SK-N-SH treated with all-trans-retinoic acid at 6 μM for 48 hours (cell line): ENCODE results near the gene LAMA1.

ENCODE experiments used
- ATAC-seq: fragments of 200-7000 bp; cut with Tn5 transposase; 3 replicates; pipeline ENCODE4 v1.9.1; 2020; ENCODE audit warnings: mild to moderate bottlenecking, moderate library complexity
- ARNTL ChIP-seq: fragments of 450-650 bp; formaldehyde crosslinking; IDR thresholded peaks from 2 replicates; pipeline ENCODE4 v1.5.0; 2020; ENCODE audit warnings: low read depth, mild to moderate bottlenecking, moderate library complexity, borderline replicate concordance
- BACH2 ChIP-seq: fragments of 250-450 bp; sonication (Bioruptor Pico); IDR thresholded peaks from 2 replicates; pipeline ENCODE4 v1.9.0; 2021; ENCODE audit warnings: mild to moderate bottlenecking, borderline replicate concordance
- CSDC2 ChIP-seq: fragments of 250-450 bp; sonication (Bioruptor Pico); IDR thresholded peaks from 2 replicates; pipeline ENCODE4 v1.5.0; 2020; ENCODE audit warnings: mild to moderate bottlenecking, moderate library complexity
- GLIS3 ChIP-seq: fragments of 250-450 bp; sonication (Bioruptor Pico); IDR thresholded peaks from 2 replicates; pipeline ENCODE4 v1.5.0; 2020; ENCODE audit warnings: mild to moderate bottlenecking, moderate library complexity
- ISL1 ChIP-seq: fragments of 250-450 bp; sonication (Bioruptor Pico); IDR thresholded peaks from 2 replicates; pipeline ENCODE4 v2.1.2; 2022; ENCODE audit warnings: mild to moderate bottlenecking, moderate library complexity
- OSR1 ChIP-seq: fragments of 250-450 bp; sonication (Bioruptor Pico); IDR thresholded peaks from 2 replicates; pipeline ENCODE4 v1.8.0; 2022; ENCODE audit warnings: moderate library complexity, mild to moderate bottlenecking, inconsistent platforms
- PPARA ChIP-seq: fragments of 250-450 bp; sonication (Bioruptor Pico); IDR thresholded peaks from 2 replicates; pipeline ENCODE4 v1.5.0; 2020; ENCODE audit warnings: mild to moderate bottlenecking, borderline replicate concordance
- SNAI2 ChIP-seq: fragments of 250-450 bp; sonication (Bioruptor Pico); IDR thresholded peaks from 2 replicates; pipeline ENCODE4 v1.5.0; 2020; ENCODE audit warnings: mild to moderate bottlenecking, moderate library complexity
- TCF4 ChIP-seq: fragments of 250-450 bp; sonication (Bioruptor Pico); IDR thresholded peaks from 2 replicates; pipeline ENCODE4 v1.8.0; 2021; ENCODE audit warnings: mild to moderate bottlenecking, moderate library complexity, borderline replicate concordance
- ZC3H10 ChIP-seq: fragments of 250-450 bp; sonication (Bioruptor Pico); IDR thresholded peaks from 2 replicates; pipeline ENCODE4 v1.5.1; 2021; ENCODE audit warnings: mild to moderate bottlenecking, moderate library complexity
- ZFP3 ChIP-seq: fragments of 250-450 bp; sonication (Bioruptor Pico); IDR thresholded peaks from 2 replicates; pipeline ENCODE4 v1.5.0; 2020; ENCODE audit warnings: mild to moderate bottlenecking, moderate library complexity
- ZNF565 ChIP-seq: fragments of 450-650 bp; formaldehyde crosslinking; conservative IDR thresholded peaks from 2 replicates; pipeline ENCODE4 v1.5.0; 2020; ENCODE audit warnings: low read depth, mild to moderate bottlenecking, moderate library complexity
- ZNF70 ChIP-seq: fragments of 450-650 bp; formaldehyde crosslinking; IDR thresholded peaks from 2 replicates; pipeline ENCODE4 v1.5.0; 2020; ENCODE audit warnings: mild to moderate bottlenecking, moderate library complexity
- ZNF8 ChIP-seq: fragments of 450-650 bp; formaldehyde crosslinking; IDR thresholded peaks from 2 replicates; pipeline ENCODE4 v1.5.0; 2020; ENCODE audit warnings: mild to moderate bottlenecking, moderate library complexity
- TF ChIP-seq, protein P1 (sequence below): fragments of 250-450 bp; sonication (Bioruptor Pico); IDR thresholded peaks from 2 replicates; pipeline ENCODE4 v1.5.0; 2020; ENCODE audit warnings: mild to moderate bottlenecking, moderate library complexity
- TF ChIP-seq, protein P2 (sequence below): fragments of 250-450 bp; sonication (Bioruptor Pico); IDR thresholded peaks from 2 replicates; pipeline ENCODE4 v1.8.0; 2020; ENCODE audit warnings: mild to moderate bottlenecking, moderate library complexity, borderline replicate concordance
- TF ChIP-seq, protein P3 (sequence below): fragments of 250-450 bp; sonication (Bioruptor Pico); IDR thresholded peaks from 2 replicates; pipeline ENCODE4 v1.5.1; 2020; ENCODE audit warnings: low read depth, mild to moderate bottlenecking, moderate library complexity
- TF ChIP-seq, protein P4 (sequence below): fragments of 250-450 bp; sonication (Bioruptor Pico); IDR thresholded peaks from 2 replicates; pipeline ENCODE4 v1.8.0; 2021; ENCODE audit warnings: low read depth, mild to moderate bottlenecking, moderate library complexity, borderline replicate concordance

Gene LAMA1

DNA sequence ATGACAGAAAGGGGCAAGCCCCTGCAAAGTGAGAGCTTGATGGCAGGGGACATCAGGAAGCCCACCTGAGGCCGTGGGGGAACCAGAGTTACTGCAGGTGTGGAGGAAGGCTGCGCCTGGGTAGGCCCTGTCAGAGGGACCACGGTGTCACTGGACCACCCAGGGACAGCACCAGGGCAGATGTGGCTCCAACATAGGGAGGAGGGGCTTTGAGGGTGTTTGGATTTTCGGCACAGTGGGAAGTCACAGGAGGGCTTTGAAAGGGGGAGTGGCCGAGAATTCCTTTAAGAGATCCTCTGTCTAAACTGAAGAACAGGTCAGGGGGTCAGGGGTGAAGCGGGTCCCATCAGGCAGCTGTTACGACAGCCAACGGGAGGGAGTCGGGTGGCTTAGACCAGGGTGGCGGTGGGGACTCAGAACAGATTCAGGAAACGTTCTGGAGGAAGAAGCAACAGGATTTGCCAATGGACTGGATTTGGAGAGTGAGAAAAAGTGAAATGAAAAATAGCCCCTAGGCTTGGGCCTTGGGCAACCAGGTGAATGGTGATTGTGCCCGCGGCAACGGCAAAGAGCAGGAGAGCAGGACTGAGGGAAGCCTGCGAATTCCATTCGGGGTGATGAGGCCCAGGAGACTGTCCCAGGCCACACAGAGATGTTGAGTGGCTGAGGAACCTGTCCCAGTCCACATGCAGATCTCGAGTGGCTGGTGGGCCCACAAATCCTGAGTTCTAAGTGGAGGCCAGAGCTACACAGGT, 166.1 kb downstream of the LAMA1 start:
- ATAC-seq: no peak
- TF ChIP-seq ARNTL (CRISPR knock-in tag): no peak
- TF ChIP-seq, protein P1, sequence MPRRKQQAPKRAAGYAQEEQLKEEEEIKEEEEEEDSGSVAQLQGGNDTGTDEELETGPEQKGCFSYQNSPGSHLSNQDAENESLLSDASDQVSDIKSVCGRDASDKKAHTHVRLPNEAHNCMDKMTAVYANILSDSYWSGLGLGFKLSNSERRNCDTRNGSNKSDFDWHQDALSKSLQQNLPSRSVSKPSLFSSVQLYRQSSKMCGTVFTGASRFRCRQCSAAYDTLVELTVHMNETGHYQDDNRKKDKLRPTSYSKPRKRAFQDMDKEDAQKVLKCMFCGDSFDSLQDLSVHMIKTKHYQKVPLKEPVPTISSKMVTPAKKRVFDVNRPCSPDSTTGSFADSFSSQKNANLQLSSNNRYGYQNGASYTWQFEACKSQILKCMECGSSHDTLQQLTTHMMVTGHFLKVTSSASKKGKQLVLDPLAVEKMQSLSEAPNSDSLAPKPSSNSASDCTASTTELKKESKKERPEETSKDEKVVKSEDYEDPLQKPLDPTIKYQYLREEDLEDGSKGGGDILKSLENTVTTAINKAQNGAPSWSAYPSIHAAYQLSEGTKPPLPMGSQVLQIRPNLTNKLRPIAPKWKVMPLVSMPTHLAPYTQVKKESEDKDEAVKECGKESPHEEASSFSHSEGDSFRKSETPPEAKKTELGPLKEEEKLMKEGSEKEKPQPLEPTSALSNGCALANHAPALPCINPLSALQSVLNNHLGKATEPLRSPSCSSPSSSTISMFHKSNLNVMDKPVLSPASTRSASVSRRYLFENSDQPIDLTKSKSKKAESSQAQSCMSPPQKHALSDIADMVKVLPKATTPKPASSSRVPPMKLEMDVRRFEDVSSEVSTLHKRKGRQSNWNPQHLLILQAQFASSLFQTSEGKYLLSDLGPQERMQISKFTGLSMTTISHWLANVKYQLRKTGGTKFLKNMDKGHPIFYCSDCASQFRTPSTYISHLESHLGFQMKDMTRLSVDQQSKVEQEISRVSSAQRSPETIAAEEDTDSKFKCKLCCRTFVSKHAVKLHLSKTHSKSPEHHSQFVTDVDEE (CRISPR knock-in tag): no peak
- no peak for TF ChIP-seq SNAI2 (CRISPR knock-in tag)
- TF ChIP-seq, protein P2, sequence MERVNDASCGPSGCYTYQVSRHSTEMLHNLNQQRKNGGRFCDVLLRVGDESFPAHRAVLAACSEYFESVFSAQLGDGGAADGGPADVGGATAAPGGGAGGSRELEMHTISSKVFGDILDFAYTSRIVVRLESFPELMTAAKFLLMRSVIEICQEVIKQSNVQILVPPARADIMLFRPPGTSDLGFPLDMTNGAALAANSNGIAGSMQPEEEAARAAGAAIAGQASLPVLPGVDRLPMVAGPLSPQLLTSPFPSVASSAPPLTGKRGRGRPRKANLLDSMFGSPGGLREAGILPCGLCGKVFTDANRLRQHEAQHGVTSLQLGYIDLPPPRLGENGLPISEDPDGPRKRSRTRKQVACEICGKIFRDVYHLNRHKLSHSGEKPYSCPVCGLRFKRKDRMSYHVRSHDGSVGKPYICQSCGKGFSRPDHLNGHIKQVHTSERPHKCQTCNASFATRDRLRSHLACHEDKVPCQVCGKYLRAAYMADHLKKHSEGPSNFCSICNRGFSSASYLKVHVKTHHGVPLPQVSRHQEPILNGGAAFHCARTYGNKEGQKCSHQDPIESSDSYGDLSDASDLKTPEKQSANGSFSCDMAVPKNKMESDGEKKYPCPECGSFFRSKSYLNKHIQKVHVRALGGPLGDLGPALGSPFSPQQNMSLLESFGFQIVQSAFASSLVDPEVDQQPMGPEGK (CRISPR knock-in tag): no peak
- no peak for TF ChIP-seq ZNF8 (CRISPR knock-in tag)
- TF ChIP-seq GLIS3: no peak
- TF ChIP-seq ZC3H10: no peak
- no peak for TF ChIP-seq TCF4
- no peak for TF ChIP-seq ZFP3 (CRISPR knock-in tag)
- TF ChIP-seq CSDC2 (CRISPR knock-in tag): no peak
- TF ChIP-seq, protein P3, sequence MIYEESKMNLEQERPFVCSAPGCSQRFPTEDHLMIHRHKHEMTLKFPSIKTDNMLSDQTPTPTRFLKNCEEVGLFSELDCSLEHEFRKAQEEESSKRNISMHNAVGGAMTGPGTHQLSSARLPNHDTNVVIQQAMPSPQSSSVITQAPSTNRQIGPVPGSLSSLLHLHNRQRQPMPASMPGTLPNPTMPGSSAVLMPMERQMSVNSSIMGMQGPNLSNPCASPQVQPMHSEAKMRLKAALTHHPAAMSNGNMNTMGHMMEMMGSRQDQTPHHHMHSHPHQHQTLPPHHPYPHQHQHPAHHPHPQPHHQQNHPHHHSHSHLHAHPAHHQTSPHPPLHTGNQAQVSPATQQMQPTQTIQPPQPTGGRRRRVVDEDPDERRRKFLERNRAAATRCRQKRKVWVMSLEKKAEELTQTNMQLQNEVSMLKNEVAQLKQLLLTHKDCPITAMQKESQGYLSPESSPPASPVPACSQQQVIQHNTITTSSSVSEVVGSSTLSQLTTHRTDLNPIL: no peak
- TF ChIP-seq ZNF565 (CRISPR knock-in tag): no peak
- TF ChIP-seq, protein P4, sequence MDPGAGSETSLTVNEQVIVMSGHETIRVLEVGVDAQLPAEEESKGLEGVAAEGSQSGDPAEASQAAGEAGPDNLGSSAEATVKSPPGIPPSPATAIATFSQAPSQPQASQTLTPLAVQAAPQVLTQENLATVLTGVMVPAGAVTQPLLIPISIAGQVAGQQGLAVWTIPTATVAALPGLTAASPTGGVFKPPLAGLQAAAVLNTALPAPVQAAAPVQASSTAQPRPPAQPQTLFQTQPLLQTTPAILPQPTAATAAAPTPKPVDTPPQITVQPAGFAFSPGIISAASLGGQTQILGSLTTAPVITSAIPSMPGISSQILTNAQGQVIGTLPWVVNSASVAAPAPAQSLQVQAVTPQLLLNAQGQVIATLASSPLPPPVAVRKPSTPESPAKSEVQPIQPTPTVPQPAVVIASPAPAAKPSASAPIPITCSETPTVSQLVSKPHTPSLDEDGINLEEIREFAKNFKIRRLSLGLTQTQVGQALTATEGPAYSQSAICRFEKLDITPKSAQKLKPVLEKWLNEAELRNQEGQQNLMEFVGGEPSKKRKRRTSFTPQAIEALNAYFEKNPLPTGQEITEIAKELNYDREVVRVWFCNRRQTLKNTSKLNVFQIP (CRISPR knock-in tag): no peak
- no peak for TF ChIP-seq PPARA (CRISPR knock-in tag)
- TF ChIP-seq OSR1 (CRISPR knock-in tag): no peak
- no peak for TF ChIP-seq BACH2 (CRISPR knock-in tag)
- no peak for TF ChIP-seq ISL1 (CRISPR knock-in tag)
- TF ChIP-seq, all 23 proteins: peak for 0

DNA sequence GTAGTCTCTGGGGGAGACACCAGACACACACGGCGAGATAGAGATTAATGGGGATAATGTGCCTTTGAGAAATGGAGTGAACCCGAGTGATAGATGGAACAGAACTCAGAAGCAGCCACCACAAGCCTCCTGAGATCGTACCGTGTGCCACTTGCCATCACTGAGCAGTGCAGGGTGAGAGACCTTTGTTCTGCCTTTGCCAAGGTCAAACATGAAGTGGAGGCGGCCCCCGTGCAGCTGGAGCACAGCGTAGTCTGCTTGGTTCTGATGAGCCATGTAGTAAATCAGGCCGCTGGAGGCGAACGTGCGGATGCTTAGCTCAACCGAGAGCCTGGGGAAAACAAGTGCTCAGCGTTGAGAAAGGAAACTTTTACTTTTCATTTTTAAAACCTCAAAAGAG, 167.0 kb downstream of the LAMA1 start:
- no peak for ATAC-seq
- TF ChIP-seq BACH2 (CRISPR knock-in tag) (no peak), ISL1 (CRISPR knock-in tag) (no peak)
- TF ChIP-seq, all 23 proteins: peak for 0

DNA sequence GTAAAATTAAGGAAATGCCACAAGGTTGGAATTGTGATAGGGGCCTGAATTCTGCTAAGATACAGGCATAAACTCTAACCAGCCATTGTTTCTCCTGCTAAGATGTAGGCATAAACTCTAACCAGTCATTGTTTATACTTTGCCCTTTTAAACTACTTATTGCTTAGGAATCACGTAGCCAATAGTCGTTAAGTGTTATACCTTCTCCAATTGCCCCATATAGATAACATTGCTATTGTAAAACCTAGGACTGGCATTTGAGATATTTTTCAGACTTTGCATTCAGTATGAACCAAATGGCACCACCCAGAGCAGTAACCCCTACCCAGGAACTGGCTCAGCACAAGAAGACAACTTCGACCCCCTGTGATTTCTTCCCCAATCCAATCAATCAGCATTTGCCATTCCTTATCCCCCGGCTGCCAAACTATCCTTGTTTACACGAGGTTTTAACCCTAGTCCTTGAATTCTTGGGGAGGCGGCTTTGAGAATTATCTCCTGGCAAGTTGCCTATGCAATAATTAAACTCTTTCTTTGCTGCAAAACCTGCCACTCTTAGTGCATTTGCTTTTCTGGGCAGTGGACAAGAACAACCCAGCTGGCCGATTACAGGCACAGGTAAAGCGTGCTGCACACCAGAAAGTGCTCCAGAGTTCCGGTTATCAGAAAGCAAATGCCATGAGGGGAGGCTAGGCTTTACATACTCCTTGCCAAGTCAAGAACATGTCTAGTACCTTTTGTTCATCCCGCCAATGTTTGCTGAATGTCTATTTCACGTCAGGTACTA, 167.6 kb downstream of the LAMA1 start:
- TF ChIP-seq PPARA (CRISPR knock-in tag) (no peak), GLIS3 (no peak), ZNF70 (CRISPR knock-in tag) (no peak), BACH2 (CRISPR knock-in tag) (no peak)
- TF ChIP-seq, protein P1 (CRISPR knock-in tag): no peak

More for the DNA sequence above, 167.6 kb downstream of the LAMA1 start:
- ATAC-seq: no peak
